Measurements from ENCODE around the gene PLA2G2F.

PLA2G2F gene

GRCh38 chr1:20139776-20140612 lies 871 bp downstream of the PLA2G2F start:
- no peak overlapping the region for H3K4me2 ChIP-seq (ENCODE audit: low read depth, low read length, poor library complexity, severe bottlenecking)
- H2AFZ ChIP-seq (ENCODE audit: low read depth, low read length, severe bottlenecking), result no peak overlapping the region
- no peaks in the 10 kb centered on the region for H3F3A ChIP-seq (ENCODE audit: insufficient read depth)

GRCh38 chr1:20141001-20141400 lies 1.9 kb downstream of the PLA2G2F start:
- Histone ChIP-seq H3K36me3 (ENCODE audit: low read length) (no peaks in the 10 kb centered on the region), H3K27me3 (ENCODE audit: low read length) (no peaks in the 10 kb centered on the region)

More at GRCh38 chr1:20139776-20140612, 871 bp downstream of the PLA2G2F start:
- H3K27ac ChIP-seq (ENCODE audit: low read depth, low read length), result no peak overlapping the region
- H3K9me2 ChIP-seq (replicated peaks; ENCODE audit: insufficient read depth, low read length), result no peaks in the 10 kb centered on the region
- H3K4me3 ChIP-seq (ENCODE audit: insufficient read depth, low read length, poor library complexity, severe bottlenecking), result no peak overlapping the region
- H4K20me1 ChIP-seq (ENCODE audit: low read depth, low read length), result no peaks in the 10 kb centered on the region
- TF ChIP-seq EZH2phosphoT487 (conservative IDR thresholded peaks at IDR 0.05; ENCODE audit: low read length) (no peak), CTCF (IDR thresholded peaks at IDR 0.05; ENCODE audit: insufficient read depth, low read length, poor library complexity, severe bottlenecking) (no peak)
- no peaks in the 10 kb centered on the region for H3K9me3 ChIP-seq (ENCODE audit: insufficient read depth, low read length)
- no peaks in the 10 kb centered on the region for H3K36me3 ChIP-seq (ENCODE audit: low read length)
- H3K9ac ChIP-seq (ENCODE audit: low read length), result no peak overlapping the region
- no peaks in the 10 kb centered on the region for H3K79me2 ChIP-seq (ENCODE audit: insufficient read depth, low read length)
- no peaks in the 10 kb centered on the region for H3K27me3 ChIP-seq (ENCODE audit: low read length)

GRCh38 chr1:20141466-20141865 lies 2.3 kb downstream of the PLA2G2F start:
- no peaks in the 10 kb centered on the region for H3K9me2 ChIP-seq (replicated peaks; ENCODE audit: insufficient read depth, low read length)
- no peaks in the 10 kb centered on the region for H4K20me1 ChIP-seq (ENCODE audit: low read depth, low read length)
- TF ChIP-seq EZH2phosphoT487 (conservative IDR thresholded peaks at IDR 0.05; ENCODE audit: low read length), result no peak
- no peak for TF ChIP-seq CTCF (IDR thresholded peaks at IDR 0.05; ENCODE audit: insufficient read depth, low read length, poor library complexity, severe bottlenecking)
- no peaks in the 10 kb centered on the region for H3K9me3 ChIP-seq (ENCODE audit: insufficient read depth, low read length)
- no peaks in the 10 kb centered on the region for H3K27me3 ChIP-seq (ENCODE audit: low read length)
- H3K4me2 ChIP-seq (ENCODE audit: low read depth, low read length, poor library complexity, severe bottlenecking), result no peak overlapping the region
- H2AFZ ChIP-seq (ENCODE audit: low read depth, low read length, severe bottlenecking), result no peak overlapping the region
- H3K27ac ChIP-seq (ENCODE audit: low read depth, low read length), result no peak overlapping the region
- no peak overlapping the region for H3K9ac ChIP-seq (ENCODE audit: low read length)
- no peak overlapping the region for H3K4me3 ChIP-seq (ENCODE audit: insufficient read depth, low read length, poor library complexity, severe bottlenecking)
- no peaks in the 10 kb centered on the region for H3K36me3 ChIP-seq (ENCODE audit: low read length)
- H3F3A ChIP-seq (ENCODE audit: insufficient read depth), result no peaks in the 10 kb centered on the region
- no peaks in the 10 kb centered on the region for H3K79me2 ChIP-seq (ENCODE audit: insufficient read depth, low read length)

More at GRCh38 chr1:20141001-20141400, 1.9 kb downstream of the PLA2G2F start:
- Histone ChIP-seq H3K9ac (ENCODE audit: low read length) (no peak overlapping the region), H3K4me3 (ENCODE audit: insufficient read depth, low read length, poor library complexity, severe bottlenecking) (no peak overlapping the region), H3K9me2 (replicated peaks; ENCODE audit: insufficient read depth, low read length) (no peaks in the 10 kb centered on the region), H2AFZ (ENCODE audit: low read depth, low read length, severe bottlenecking) (no peak overlapping the region), H3K4me2 (ENCODE audit: low read depth, low read length, poor library complexity, severe bottlenecking) (no peak overlapping the region), H3K27ac (ENCODE audit: low read depth, low read length) (no peak overlapping the region), H3K79me2 (ENCODE audit: insufficient read depth, low read length) (no peaks in the 10 kb centered on the region), H3K9me3 (ENCODE audit: insufficient read depth, low read length) (no peaks in the 10 kb centered on the region), H4K20me1 (ENCODE audit: low read depth, low read length) (no peaks in the 10 kb centered on the region), H3F3A (ENCODE audit: insufficient read depth) (no peaks in the 10 kb centered on the region)
- no peak for TF ChIP-seq EZH2phosphoT487 (conservative IDR thresholded peaks at IDR 0.05; ENCODE audit: low read length)
- TF ChIP-seq CTCF (IDR thresholded peaks at IDR 0.05; ENCODE audit: insufficient read depth, low read length, poor library complexity, severe bottlenecking), result no peak
